ENCODE results near the gene C1orf198. TPM values are rescaled to one million over a fixed set of nuclear protein-coding genes. Genes with fewer than 3 reads are reported as not detected.

Gene C1orf198
- total and polyA plus RNA-seq, 2 of the 8 experiments (the other 6 are each of a cell fraction or from before 2014, with no cell fraction given), result 30.6 to 45.0 TPM

DNA sequence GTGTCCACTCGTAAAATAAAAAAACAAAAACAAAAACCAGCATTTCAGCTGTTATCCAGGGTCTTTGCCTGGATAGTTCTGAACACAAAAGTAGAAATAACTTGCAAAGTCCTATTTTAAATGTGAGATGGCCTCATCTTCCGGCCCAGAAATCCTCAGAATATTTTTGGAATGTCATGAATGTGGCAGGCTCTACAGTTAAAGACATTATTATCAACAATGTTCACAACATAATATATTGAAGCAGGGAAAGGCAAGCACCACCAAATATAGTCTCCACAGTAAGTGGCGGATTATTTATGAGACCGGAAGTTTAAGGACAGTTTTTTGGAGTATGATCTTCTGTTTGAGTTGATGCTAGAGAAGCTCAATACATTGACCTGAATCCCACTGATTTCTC, 1.2 kb upstream of the C1orf198 start:
- ChIA-PET POLR2A (ENCODE audit: partially characterized antibody) (interaction anchor here (0.7 to 1.8 kb wide), 16 partner anchors 9 to 228 kb away, joined by 3 to 10 read pairs (median 4); partner anchors contain the start of gene COG2), CTCF (ENCODE audit: partially characterized antibody) (interaction anchor here (1.1 to 1.7 kb wide), 2 partner anchors 18 to 341 kb away, joined by 4 read pairs; no protein-coding TSS in a partner anchor)
- Histone ChIP-seq H3K14ac (ENCODE audit: insufficient read length) (no peak overlapping the region), H3K4me3 (ENCODE audit: extremely low read depth in 1 of 4, insufficient read depth in 2 of 4, low read depth in 3 of 4, low read length in 4 of 4) (peak overlapping the region; percentile 51 to 88 (median 65); a peak in 5 of 8 replicates), H3K4me1 (replicated peaks in 1 of 4; ENCODE audit: control insufficient read depth in 3 of 4, insufficient read depth in 4 of 4, low read length in 3 of 4) (peaks cover 2 to 5% (median 3%) of the 10 kb centered on the region in 4 experiments), H4K20me1 (replicated peaks in 1 of 2; ENCODE audit: control insufficient read depth in 1 of 2, insufficient read depth in 2 of 2, low read length in 2 of 2) (peaks cover 3 to 5% of the 10 kb centered on the region in 2 experiments), H3K9me3 (ENCODE audit: insufficient read depth in 2 of 2, low read depth in 1 of 2, low read length in 1 of 2) (no peaks in the 10 kb centered on the region), H3K23me2 (ENCODE audit: low read depth, low read length) (peaks cover 9% of the 10 kb centered on the region), H3K9ac (replicated peaks in 1 of 4; ENCODE audit: extremely low read depth in 1 of 4, low read depth in 3 of 4, low read length in 3 of 4) (peak overlapping the region in 3 of 4 experiments; percentile 90 to 97 (median 96); a peak in 4 of 7 replicates), H3K56ac (replicated peaks; ENCODE audit: insufficient read length, low read depth, low read length) (no peak overlapping the region), H4K91ac (replicated peaks; ENCODE audit: insufficient read length, low read length) (no peak overlapping the region), H2BK12ac (ENCODE audit: low read depth, low read length) (no peak overlapping the region), H2BK5ac (ENCODE audit: low read depth, low read length) (no peak overlapping the region), H3K27me3 (replicated peaks in 1 of 4; ENCODE audit: control insufficient read depth in 3 of 4, extremely low read depth in 1 of 4, insufficient read depth in 3 of 4, low read length in 3 of 4) (peaks cover 0 to 2% (median 0%) of the 10 kb centered on the region in 4 experiments; a peak in 2 of 7 replicates), H3K36me3 (ENCODE audit: control insufficient read depth in 2 of 4, insufficient read depth in 4 of 4, low read length in 3 of 4) (no peaks in the 10 kb centered on the region), H3K23ac (ENCODE audit: insufficient read length) (no peak overlapping the region), H3K4ac (replicated peaks; ENCODE audit: insufficient read length, low read depth, low read length) (no peak overlapping the region), H3K79me1 (ENCODE audit: low read depth, low read length) (no peaks in the 10 kb centered on the region; the same call in 1 of the 2 replicates), H3K18ac (ENCODE audit: extremely low read depth, low read length) (peak overlapping the region; percentile 93; the same call in 1 of the 2 replicates), H2BK120ac (replicated peaks; ENCODE audit: low read depth, low read length) (no peak overlapping the region), H2AFZ (ENCODE audit: low read length) (no peak overlapping the region), H3K4me2 (ENCODE audit: insufficient read depth in 1 of 2, low read depth in 2 of 2, low read length in 2 of 2) (peak overlapping the region; percentile 76 to 78), H3K79me2 (ENCODE audit: control insufficient read depth in 1 of 2, insufficient read depth in 2 of 2, low read length in 2 of 2) (peaks cover 0 to 31% of the 10 kb centered on the region in 2 experiments; a peak in 2 of 4 replicates), H4K5ac (ENCODE audit: insufficient read length, low read depth, low read length) (no peak overlapping the region), H4K8ac (ENCODE audit: extremely low read depth, insufficient read depth, low read length) (no peak overlapping the region), H2BK20ac (ENCODE audit: low read length) (no peak overlapping the region), H3K27ac (ENCODE audit: low read depth, low read length) (no peak overlapping the region; the same call in 1 of the 2 replicates), H2BK15ac (ENCODE audit: low read length) (no peak overlapping the region), H2AK5ac (ENCODE audit: low read depth, low read length) (no peak overlapping the region)
- TF ChIP-seq SP2 (IDR thresholded peaks at IDR 0.05; ENCODE audit: low read length) (no peak), TAF7 (optimal IDR thresholded peaks at IDR 0.05; ENCODE audit: borderline replicate concordance, low read depth, low read length) (no peak), TAF1 (IDR thresholded peaks at IDR 0.05; ENCODE audit: low read depth, low read length) (no peak), EZH2 (IDR thresholded peaks at IDR 0.05; ENCODE audit: low read depth, low read length, severe bottlenecking) (no peak), JUN (IDR thresholded peaks at IDR 0.05; ENCODE audit: low read depth, low read length) (no peak), ZNF274 (IDR thresholded peaks at IDR 0.05; ENCODE audit: borderline replicate concordance, extremely low read depth, low read length) (no peak), CBX8 (IDR thresholded peaks at IDR 0.05; ENCODE audit: borderline replicate concordance, low read depth, low read length) (no peak), RXRA (IDR thresholded peaks at IDR 0.05; ENCODE audit: insufficient read depth, low read depth, low read length) (no peak), BCL11A (IDR thresholded peaks at IDR 0.05; ENCODE audit: low read depth in 2 of 2, low read length in 2 of 2) (no peak)
- TF ChIP-seq, protein P1, sequence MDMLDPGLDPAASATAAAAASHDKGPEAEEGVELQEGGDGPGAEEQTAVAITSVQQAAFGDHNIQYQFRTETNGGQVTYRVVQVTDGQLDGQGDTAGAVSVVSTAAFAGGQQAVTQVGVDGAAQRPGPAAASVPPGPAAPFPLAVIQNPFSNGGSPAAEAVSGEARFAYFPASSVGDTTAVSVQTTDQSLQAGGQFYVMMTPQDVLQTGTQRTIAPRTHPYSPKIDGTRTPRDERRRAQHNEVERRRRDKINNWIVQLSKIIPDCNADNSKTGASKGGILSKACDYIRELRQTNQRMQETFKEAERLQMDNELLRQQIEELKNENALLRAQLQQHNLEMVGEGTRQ (IDR thresholded peaks at IDR 0.05; ENCODE audit: low read length), result no peak
- TF ChIP-seq, protein P2, sequence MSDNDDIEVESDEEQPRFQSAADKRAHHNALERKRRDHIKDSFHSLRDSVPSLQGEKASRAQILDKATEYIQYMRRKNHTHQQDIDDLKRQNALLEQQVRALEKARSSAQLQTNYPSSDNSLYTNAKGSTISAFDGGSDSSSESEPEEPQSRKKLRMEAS (IDR thresholded peaks at IDR 0.05), result no peak
- DNase-seq (ENCODE audit: low read depth in 1 of 2, low spot score in 2 of 2) (no peak), FAIRE-seq (no peak)
- 80% methylated on average over 4 of the region's 4 CpGs; no CpG with 5 or more reads in 1 of the 2 experiments for WGBS, 2 experiments (ENCODE audit: extremely low coverage in 1 of 2, insufficient coverage in 1 of 2, insufficient read length in 1 of 2, insufficient replicate concordance in 2 of 2, low coverage in 1 of 2, low lambda C conversion rate in 2 of 2, missing lambda C conversion rate in 1 of 2)
